Activated T-cell treated with anti-CD3 and anti-CD28 coated beads, Interleukin-2, amount 50 U/mL, for 48 hours (primary cell): ENCODE results near the gene SYNGR4.
A peak's percentile ranks its signal among the peaks of the same experiment; 100 is the strongest.

Experiments used
- DNase-seq, 2 experiments: peaks; one replicate each; pipeline ENCODE4 v3.0.0-alpha.2; 2020

The SYNGR4 gene

GRCh38 chr19:48398375-48399235 lies 34.4 kb downstream of the SYNGR4 start:
- DNase-seq, result peak; percentile 92 to 94

GRCh38 chr19:48400018-48400742 lies 36.0 kb downstream of the SYNGR4 start:
- DNase-seq, result peak; percentile 48 to 68

- no peak for DNase-seq
Observed at GRCh38 chr19:48401287-48401686, 37.1 kb downstream of the SYNGR4 start.

- peak in 1 of 2 experiments; percentile 51 for DNase-seq
Observed at GRCh38 chr19:48403606-48404005, 39.4 kb downstream of the SYNGR4 start.

GRCh38 chr19:48405010-48405659 lies 41.0 kb downstream of the SYNGR4 start:
- DNase-seq, result no peak

GRCh38 chr19:48405850-48406249 lies 41.7 kb downstream of the SYNGR4 start:
- no peak for DNase-seq

- DNase-seq, result no peak
Observed at GRCh38 chr19:48413879-48414587, 49.9 kb downstream of the SYNGR4 start.

- peak; percentile 85 to 88 for DNase-seq
Observed at GRCh38 chr19:48415395-48415794, 51.2 kb downstream of the SYNGR4 start.

- no peak for DNase-seq
Observed at GRCh38 chr19:48415806-48416221, 51.6 kb downstream of the SYNGR4 start.

GRCh38 chr19:48417421-48417820 lies 53.3 kb downstream of the SYNGR4 start:
- no peak for DNase-seq

- peak; percentile 50 to 57 for DNase-seq
Observed at GRCh38 chr19:48418317-48419064, 54.3 kb downstream of the SYNGR4 start.

GRCh38 chr19:48419158-48419920 lies 55.2 kb downstream of the SYNGR4 start:
- peak; percentile 88 to 90 for DNase-seq

- DNase-seq, result no peak
Observed at GRCh38 chr19:48421548-48421947, 57.4 kb downstream of the SYNGR4 start.

GRCh38 chr19:48424694-48425219 lies 60.6 kb downstream of the SYNGR4 start:
- DNase-seq, result no peak
